ENCODE data around the gene SACS. TPM values are rescaled to one million over a fixed set of nuclear protein-coding genes. Genes with fewer than 3 reads are reported as not detected.

Gene SACS
- 10 to 100 TPM in 8 of 10 donors, 1 to 10 TPM in 2; 7.2 to 44.5 (median 22.6) TPM for total RNA-seq
- 1 to 10 TPM; 4.7 to 5.8 TPM for polyA plus RNA-seq
- long read RNA-seq, donor 1, partial matches to known transcripts, result 2 of 4 reads
- long read RNA-seq, donor 1, other reads (novel, unspliced or antisense), result 2 of 4 reads
- long read RNA-seq, donor 2, partial matches to known transcripts, result 2 of 5 reads
- long read RNA-seq, donor 2, other reads (novel, unspliced or antisense), result 3 of 5 reads
- long read RNA-seq, donor 3, full-length matches to known transcripts, result 1 of 27 reads
- long read RNA-seq, donor 3, partial matches to known transcripts, result 10 of 27 reads
- long read RNA-seq, donor 3, other reads (novel, unspliced or antisense), result 16 of 27 reads

GRCh38 chr13:23433171-23434153 is at the start of gene SACS:
Gene SACS, minus strand, starts transcription at chr13:23433702. Its CDS starts 22,463 bp downstream, at chr13:23411239.
- DNase-seq, result peak in 1 of 2 donors; percentile 18
- Histone ChIP-seq H3K4me3 (peak within 1 kb of the TSS; percentile 37 to 72 (median 60)), H3K4me1 (peaks cover 0 to 16% (median 7%) of the 10 kb centered on the region in 9 donors), H3K27me3 (peaks cover 0 to 9% (median 0%) of the 10 kb centered on the region in 7 donors), H3K27ac (peak within 1 kb of the TSS in 8 of 10 donors; percentile 33 to 80 (median 62)), H3K36me3 (no peaks in the 10 kb centered on the region), H3K9me3 (no peaks in the 10 kb centered on the region)
- no peak for TF ChIP-seq CTCF (IDR thresholded peaks at IDR 0.05)
- intact Hi-C loops (cut with DNase I), result no loop called here
- 5 to 6% methylated on average over 26 of the region's 26 CpGs for WGBS, 2 donors
- peak; percentile 72 to 90 (median 87) for ATAC-seq

- Histone ChIP-seq H3K27me3 (no peaks in the 10 kb centered on the region), H3K36me3 (no peaks in the 10 kb centered on the region), H3K4me1 (no peaks in the 10 kb centered on the region), H3K27ac (no peak overlapping the region), H3K9me3 (peaks cover 0 to 33% (median 14%) of the 10 kb centered on the region in 11 donors), H3K4me3 (no peak overlapping the region)
- intact Hi-C loops (cut with DNase I), result no loop called here
- TF ChIP-seq CTCF (IDR thresholded peaks at IDR 0.05), result no peak
- WGBS, 2 donors, result 84 to 89% methylated on average over 1 of the region's 1 CpG
- no peak for ATAC-seq
- DNase-seq, result no peak
Measured at GRCh38 chr13:23480324-23480723, 46.8 kb upstream of the SACS start.

GRCh38 chr13:23477101-23477500 is 43.6 kb upstream of the SACS start:
- H3K27me3 ChIP-seq, result no peaks in the 10 kb centered on the region
- H3K27ac ChIP-seq, result no peak overlapping the region
- DNase-seq (no peak), ATAC-seq (no peak)
- TF ChIP-seq CTCF (IDR thresholded peaks at IDR 0.05), result no peak
- H3K9me3 ChIP-seq, result peaks cover 0 to 33% (median 14%) of the 10 kb centered on the region in 11 donors
- intact Hi-C loops (cut with DNase I), result no loop called here
- no peaks in the 10 kb centered on the region for H3K36me3 ChIP-seq
- H3K4me3 ChIP-seq, result no peak overlapping the region
- no peaks in the 10 kb centered on the region for H3K4me1 ChIP-seq

GRCh38 chr13:23473221-23473620 is 39.7 kb upstream of the SACS start:
- no peaks in the 10 kb centered on the region for H3K36me3 ChIP-seq
- no peaks in the 10 kb centered on the region for H3K4me1 ChIP-seq
- H3K4me3 ChIP-seq, result no peak overlapping the region
- no peak for DNase-seq
- intact Hi-C loops (cut with DNase I), result loop anchor here in 1 of 10 donors (5.0 kb wide), 1 partner anchor 104 kb away; no protein-coding TSS in a partner anchor
- 96 to 97% methylated on average over 5 of the region's 5 CpGs for WGBS, 2 donors
- H3K9me3 ChIP-seq, result peaks cover 0 to under 1% (median 0%) of the 10 kb centered on the region in 11 donors
- no peak overlapping the region for H3K27ac ChIP-seq
- no peak for TF ChIP-seq CTCF (IDR thresholded peaks at IDR 0.05)
- H3K27me3 ChIP-seq, result no peaks in the 10 kb centered on the region
- no peak for ATAC-seq
